H1 (cell line): ENCODE data around the gene ZSCAN22.

Source experiments
- CTCF ChIP-seq, 3 experiments: IDR thresholded peaks; 1 replicate in 2 of 3; 2 replicates in 1 of 3; pipeline versions ENCODE4 v1.5.1 to v1.6.1; 2011; ENCODE audit warnings: low read length in 3 of 3, mild to moderate bottlenecking in 3 of 3, inconsistent platforms in 2 of 3, low read depth in 1 of 3, moderate library complexity in 1 of 3; ENCODE audit not compliant: insufficient read depth in 1 of 3; ENCODE audit errors: control extremely low read depth in 1 of 3
- POU5F1 ChIP-seq: IDR thresholded peaks from 2 replicates; pipeline ENCODE4 v1.6.1; 2011; ENCODE audit warnings: low read depth, mild to moderate bottlenecking, low read length, moderate library complexity
- TEAD4 ChIP-seq: IDR thresholded peaks from 2 replicates; pipeline ENCODE4 v1.6.1; 2012; ENCODE audit warnings: low read depth, low read length, inconsistent platforms, mixed read lengths

- TF ChIP-seq CTCF (IDR thresholded peaks at IDR 0.05; ENCODE audit: control extremely low read depth in 1 of 3, insufficient read depth in 1 of 3, low read depth in 1 of 3, low read length in 3 of 3) (no peak), TEAD4 (no peak), POU5F1 (no peak)
Measured at GRCh38 chr19:58374200-58374599, 47.4 kb downstream of the ZSCAN22 start.
